SK-N-MC (cell line): ENCODE measurements around the gene PKNOX2.

ENCODE experiments used
- EZH2 ChIP-seq: fragments of 200-600 bp; sonication (generic); IDR thresholded peaks from one replicate; pipeline ENCODE4 v1.6.1; 2017; ENCODE audit warnings: antibody characterized with exemption
- POLR2AphosphoS5 ChIP-seq: IDR thresholded peaks from 2 replicates; pipeline ENCODE4 v1.6.1; 2012; ENCODE audit warnings: mild to moderate bottlenecking, low read depth, low read length, borderline replicate concordance

DNA sequence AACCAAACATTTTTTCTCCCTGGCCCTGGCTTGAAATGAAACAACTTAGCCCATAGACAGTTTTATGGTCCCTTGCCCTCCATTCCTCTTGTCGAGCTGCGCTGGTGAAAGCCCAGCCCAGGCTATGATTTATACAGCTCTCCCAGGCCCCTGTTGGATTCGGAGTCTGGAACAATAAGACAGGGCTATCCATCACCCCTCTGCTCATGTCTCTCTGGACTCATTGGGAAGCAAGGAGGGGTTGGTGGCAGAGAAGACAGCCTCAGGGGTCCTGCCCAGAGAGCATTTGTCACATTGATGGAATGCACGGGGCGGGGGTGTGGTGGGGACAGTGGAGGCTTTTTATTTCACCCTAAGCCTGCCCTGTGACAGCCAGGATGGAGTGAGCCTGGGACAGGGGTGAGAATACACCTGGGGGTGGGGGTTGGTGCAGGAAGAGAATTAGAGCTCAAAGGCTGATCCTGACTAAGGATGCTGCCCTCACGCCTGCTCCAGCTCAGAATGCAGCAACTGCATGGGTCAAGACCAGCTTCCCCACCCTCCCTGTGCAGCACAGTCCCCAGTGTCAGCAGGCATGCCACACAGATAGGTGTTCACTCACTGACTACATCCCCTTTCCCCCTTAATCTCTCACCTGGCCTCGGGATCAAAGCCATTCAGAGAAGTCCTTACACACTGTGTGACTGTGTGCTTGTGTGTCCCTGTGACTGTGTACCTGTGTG lies 10.0 kb upstream of the PKNOX2 start:
- TF ChIP-seq POLR2AphosphoS5 (no peak), EZH2 (no peak)
